WI38 (cell line): ENCODE results near the gene STAC3.

Experiments
- H3K4me3 ChIP-seq: 2 replicates; pipeline ENCODE4 v1.5.1; 2011; ENCODE audit warnings: low read depth, mild to moderate bottlenecking, control low read depth, low read length
- CTCF ChIP-seq: IDR thresholded peaks from 2 replicates; pipeline ENCODE4 v1.5.1; 2012; ENCODE audit warnings: low read depth, mild to moderate bottlenecking, control low read depth, low read length

Gene STAC3

GRCh38 chr12:57202321-57202720 is 48.7 kb downstream of the STAC3 start:
- H3K4me3 ChIP-seq, result no peak overlapping the region
- no peak for TF ChIP-seq CTCF

- TF ChIP-seq CTCF, result no peak
- no peak overlapping the region for H3K4me3 ChIP-seq
Measured at GRCh38 chr12:57201631-57202030, 49.4 kb downstream of the STAC3 start.

- no peak for TF ChIP-seq CTCF
- H3K4me3 ChIP-seq, result no peak overlapping the region
Measured at GRCh38 chr12:57201219-57201618, 49.8 kb downstream of the STAC3 start.

- no peak overlapping the region for H3K4me3 ChIP-seq
- TF ChIP-seq CTCF, result no peak
Measured at GRCh38 chr12:57200497-57200896, 50.5 kb downstream of the STAC3 start.

GRCh38 chr12:57199191-57199590 is 51.8 kb downstream of the STAC3 start:
- no peak for TF ChIP-seq CTCF
- H3K4me3 ChIP-seq, result no peak overlapping the region

GRCh38 chr12:57198329-57198728 is 52.7 kb downstream of the STAC3 start:
- TF ChIP-seq CTCF, result no peak
- no peak overlapping the region for H3K4me3 ChIP-seq

GRCh38 chr12:57196956-57197355 is 54.0 kb downstream of the STAC3 start:
- no peak overlapping the region for H3K4me3 ChIP-seq
- no peak for TF ChIP-seq CTCF
